ENCODE measurements around the gene OSBPL2. TPM values are rescaled to one million over a fixed set of nuclear protein-coding genes. Genes with fewer than 3 reads are reported as not detected.

Gene OSBPL2
- total and polyA plus RNA-seq, 12 donors = 12.6 to 55.7 (median 39.8) TPM

- no peaks in the 10 kb centered on the region for H3K9me3 ChIP-seq
- no peak overlapping the region for H3K27ac ChIP-seq
- ATAC-seq = no peak
- H3K27me3 ChIP-seq = peaks cover 12 to 61% (median 49%) of the 10 kb centered on the region in 7 donors
- no peaks in the 10 kb centered on the region for H3K4me1 ChIP-seq
- no peak overlapping the region for H3K4me3 ChIP-seq
- 82 to 87% methylated on average over 8 of the region's 8 CpGs for WGBS, 2 donors
- peaks cover 0 to under 1% (median 0%) of the 10 kb centered on the region in 9 donors for H3K36me3 ChIP-seq
- DNase-seq = peak in 1 of 2 donors; percentile 4
- intact Hi-C loops (cut with DNase I) = no loop called here
- TF ChIP-seq CTCF (IDR thresholded peaks at IDR 0.05) = no peak
These were observed 27.1 kb upstream of the OSBPL2 start for GRCh38 chr20:62211216-62211615.

GRCh38 chr20:62211769-62212288 lies 26.5 kb upstream of the OSBPL2 start:
- Histone ChIP-seq H3K27ac (no peak overlapping the region), H3K27me3 (peaks cover 14 to 67% (median 55%) of the 10 kb centered on the region in 7 donors), H3K9me3 (no peaks in the 10 kb centered on the region), H3K4me1 (no peaks in the 10 kb centered on the region), H3K36me3 (no peaks in the 10 kb centered on the region), H3K4me3 (no peak overlapping the region)
- peak in 1 of 2 donors; percentile 1 for DNase-seq
- no peak for ATAC-seq
- intact Hi-C loops (cut with DNase I) = loop anchor here in 1 of 10 donors (2.0 kb wide), 1 partner anchor 21 kb away; no protein-coding TSS in a partner anchor
- no peak for TF ChIP-seq CTCF (IDR thresholded peaks at IDR 0.05)
- 70% methylated on average over 9 of the region's 9 CpGs for WGBS, 2 donors

GRCh38 chr20:62212299-62212698 lies 26.0 kb upstream of the OSBPL2 start:
- no peaks in the 10 kb centered on the region for H3K36me3 ChIP-seq
- ATAC-seq = no peak
- intact Hi-C loops (cut with DNase I) = loop anchor here in 1 of 10 donors (2.0 kb wide), 1 partner anchor 21 kb away; no protein-coding TSS in a partner anchor
- WGBS, 2 donors = 45% methylated on average over 10 of the region's 10 CpGs
- peak in 1 of 2 donors; percentile 5 for DNase-seq
- no peak overlapping the region for H3K4me3 ChIP-seq
- no peaks in the 10 kb centered on the region for H3K9me3 ChIP-seq
- H3K4me1 ChIP-seq = no peaks in the 10 kb centered on the region
- H3K27ac ChIP-seq = no peak overlapping the region
- H3K27me3 ChIP-seq = peaks cover 18 to 72% (median 60%) of the 10 kb centered on the region in 7 donors
- no peak for TF ChIP-seq CTCF (IDR thresholded peaks at IDR 0.05)

GRCh38 chr20:62214067-62214466 lies 24.3 kb upstream of the OSBPL2 start:
- Histone ChIP-seq H3K4me1 (peaks cover 0 to 4% (median 0%) of the 10 kb centered on the region in 9 donors), H3K27me3 (peaks cover 21 to 89% (median 77%) of the 10 kb centered on the region in 7 donors), H3K4me3 (no peak overlapping the region), H3K9me3 (no peaks in the 10 kb centered on the region), H3K27ac (no peak overlapping the region), H3K36me3 (no peaks in the 10 kb centered on the region)
- DNase-seq = no peak
- no peak for ATAC-seq
- WGBS, 2 donors = 50 to 56% methylated on average over 12 of the region's 12 CpGs
- TF ChIP-seq CTCF (IDR thresholded peaks at IDR 0.05) = no peak
- intact Hi-C loops (cut with DNase I) = no loop called here
